Osteoblast (primary cell): ENCODE data around the gene HAGHL. TPM values are rescaled to one million over a fixed set of nuclear protein-coding genes. Genes with fewer than 3 reads are reported as not detected.

Experiments used
- DNase-seq: peaks from one replicate; pipeline ENCODE4 v3.0.0; 2011; ENCODE audit warnings: low spot score, mixed read lengths; ENCODE audit not compliant: insufficient read length; ENCODE audit errors: missing footprints
- H2AFZ ChIP-seq: 2 replicates; pipeline ENCODE4 v1.6.0; 2011; ENCODE audit warnings: mild to moderate bottlenecking, low read length
- H3K27ac ChIP-seq: 2 replicates; pipeline ENCODE4 v1.5.1; 2011; ENCODE audit warnings: mild to moderate bottlenecking, low read depth, low read length, moderate library complexity
- H3K27me3 ChIP-seq: 2 replicates; pipeline ENCODE4 v1.6.0; 2012; ENCODE audit warnings: mild to moderate bottlenecking, control low read depth, inconsistent platforms, low read length, moderate library complexity; ENCODE audit not compliant: insufficient read depth
- H3K36me3 ChIP-seq: 2 replicates; pipeline ENCODE4 v1.5.1; 2011; ENCODE audit warnings: mild to moderate bottlenecking, low read length, control low read depth, moderate library complexity; ENCODE audit not compliant: insufficient read depth
- H3K4me1 ChIP-seq: 2 replicates; pipeline ENCODE4 v1.5.1; 2011; ENCODE audit warnings: mild to moderate bottlenecking, low read length, control low read depth, moderate library complexity; ENCODE audit not compliant: insufficient read depth
- H3K4me2 ChIP-seq: 2 replicates; pipeline ENCODE4 v1.6.0; 2011; ENCODE audit warnings: mild to moderate bottlenecking, low read length; ENCODE audit not compliant: insufficient read depth
- H3K4me3 ChIP-seq: fragments of 200-600 bp; sonication (generic); 3 replicates; pipeline ENCODE4 v1.5.1; 2012; ENCODE audit warnings: mild to moderate bottlenecking, low read length, inconsistent platforms; ENCODE audit not compliant: insufficient read depth
- H3K79me2 ChIP-seq: 2 replicates; pipeline ENCODE4 v1.6.0; 2012; ENCODE audit warnings: mild to moderate bottlenecking, low read length, control low read depth, inconsistent platforms; ENCODE audit not compliant: insufficient read depth
- H3K9me3 ChIP-seq: 2 replicates; pipeline ENCODE4 v1.5.1; 2011; ENCODE audit warnings: low read depth, low read length, control low read depth
- H4K20me1 ChIP-seq: 2 replicates; pipeline ENCODE4 v1.6.0; 2012; ENCODE audit warnings: mild to moderate bottlenecking, low read length, control low read depth; ENCODE audit not compliant: insufficient read depth
- CTCF ChIP-seq: IDR thresholded peaks from 2 replicates; pipeline ENCODE4 v1.5.1; 2011; ENCODE audit warnings: mild to moderate bottlenecking, low read depth, low read length, moderate library complexity; ENCODE audit errors: extremely low read depth
- total RNA-seq: library from RNA; depleted of rRNA; stranded (reverse); fragments of >200 nt; gene quantifications from 2 replicates; pipeline ENCODE4 v1.2.3, GENCODE V29; 2012

Gene HAGHL
- total RNA-seq, 1 donor = 16.3 TPM

- Histone ChIP-seq H2AFZ (no peak overlapping the region), H3K9me3 (no peaks in the 10 kb centered on the region), H3K27ac (no peak overlapping the region), H3K36me3 (no peaks in the 10 kb centered on the region), H3K4me2 (no peak overlapping the region), H3K4me1 (peaks cover 6% of the 10 kb centered on the region), H4K20me1 (peaks cover 14% of the 10 kb centered on the region), H3K79me2 (no peaks in the 10 kb centered on the region), H3K27me3 (peaks cover 64% of the 10 kb centered on the region), H3K4me3 (no peak overlapping the region)
- no peak for TF ChIP-seq CTCF
- no peak for DNase-seq
Measured at GRCh38 chr16:707062-707538, 19.8 kb upstream of the HAGHL start.

GRCh38 chr16:708019-708418 is 18.9 kb upstream of the HAGHL start:
- TF ChIP-seq CTCF = no peak

GRCh38 chr16:708959-709358 is 17.9 kb upstream of the HAGHL start:
- H3K79me2 ChIP-seq = no peaks in the 10 kb centered on the region
- no peaks in the 10 kb centered on the region for H3K9me3 ChIP-seq
- H3K4me3 ChIP-seq = no peak overlapping the region
- peaks cover 47% of the 10 kb centered on the region for H3K27me3 ChIP-seq
- no peak overlapping the region for H2AFZ ChIP-seq
- no peak overlapping the region for H3K4me2 ChIP-seq
- no peak for DNase-seq
- no peak for TF ChIP-seq CTCF
- peaks cover 6% of the 10 kb centered on the region for H3K4me1 ChIP-seq
- H4K20me1 ChIP-seq = peaks cover 7% of the 10 kb centered on the region
- H3K36me3 ChIP-seq = no peaks in the 10 kb centered on the region
- no peak overlapping the region for H3K27ac ChIP-seq

More at GRCh38 chr16:708019-708418, 18.9 kb upstream of the HAGHL start:
- Histone ChIP-seq H3K4me3 (no peak overlapping the region), H3K4me2 (no peak overlapping the region), H2AFZ (no peak overlapping the region), H3K36me3 (no peaks in the 10 kb centered on the region), H3K27me3 (peaks cover 56% of the 10 kb centered on the region), H3K79me2 (no peaks in the 10 kb centered on the region), H4K20me1 (peaks cover 9% of the 10 kb centered on the region), H3K4me1 (peaks cover 6% of the 10 kb centered on the region), H3K27ac (no peak overlapping the region), H3K9me3 (no peaks in the 10 kb centered on the region)
- no peak for DNase-seq

- H3K36me3 ChIP-seq = no peaks in the 10 kb centered on the region
- TF ChIP-seq CTCF = no peak
- no peak overlapping the region for H3K27ac ChIP-seq
- H3K4me1 ChIP-seq = peaks cover 9% of the 10 kb centered on the region
- H3K79me2 ChIP-seq = no peaks in the 10 kb centered on the region
- peaks cover 4% of the 10 kb centered on the region for H4K20me1 ChIP-seq
- peak; percentile 100 for DNase-seq
- peaks cover 39% of the 10 kb centered on the region for H3K27me3 ChIP-seq
- no peaks in the 10 kb centered on the region for H3K9me3 ChIP-seq
- H3K4me2 ChIP-seq = no peak overlapping the region
- peak overlapping the region; percentile 39 for H3K4me3 ChIP-seq
- H2AFZ ChIP-seq = no peak overlapping the region
Measured at GRCh38 chr16:709566-710499, 17.1 kb upstream of the HAGHL start.
